Glomerular endothelial cell (primary cell): ENCODE data around the gene KRTAP5-5. TPM values are rescaled to one million over a fixed set of nuclear protein-coding genes. Genes with fewer than 3 reads are reported as not detected.
"Not testable (repeated sequence)": the region's sequence is repeated elsewhere in the genome, so short reads cannot be mapped to it uniquely, and the experiment has no call there.

Source experiments
- DNase-seq: peaks from one replicate; pipeline ENCODE4 v3.0.0-alpha.2; 2011; ENCODE audit warnings: low read depth, low spot score; ENCODE audit errors: extremely low read depth
- total RNA-seq: library from RNA; depleted of rRNA; stranded (reverse); fragments of >200 nt; gene quantifications from 2 replicates; pipeline ENCODE4 v1.2.3, GENCODE V29; 2015

Gene KRTAP5-5
- total RNA-seq, 1 donor from 2014 or later = not detected

GRCh38 chr11:1640076-1640946 is 10.7 kb downstream of the KRTAP5-5 start:
- DNase-seq = no peak

GRCh38 chr11:1641096-1641495 is 11.5 kb downstream of the KRTAP5-5 start:
- no peak for DNase-seq

- no peak for DNase-seq
These were observed 12.9 kb downstream of the KRTAP5-5 start for GRCh38 chr11:1642288-1643145.

GRCh38 chr11:1643146-1643690 is 13.6 kb downstream of the KRTAP5-5 start:
- no peak for DNase-seq

GRCh38 chr11:1644601-1645356 is 15.2 kb downstream of the KRTAP5-5 start:
- no peak for DNase-seq

GRCh38 chr11:1645357-1645821 is 15.8 kb downstream of the KRTAP5-5 start:
- no peak for DNase-seq

GRCh38 chr11:1646540-1646939 is 17.0 kb downstream of the KRTAP5-5 start:
- DNase-seq = not testable (repeated sequence)

GRCh38 chr11:1647901-1648652 is 18.5 kb downstream of the KRTAP5-5 start:
- DNase-seq = no peak

GRCh38 chr11:1648653-1649420 is 19.3 kb downstream of the KRTAP5-5 start:
- no peak for DNase-seq

GRCh38 chr11:1650034-1650917 is 20.7 kb downstream of the KRTAP5-5 start:
- DNase-seq = no peak

- no peak for DNase-seq
These were observed 21.3 kb downstream of the KRTAP5-5 start for GRCh38 chr11:1650918-1651262.

GRCh38 chr11:1651411-1651980 is 21.9 kb downstream of the KRTAP5-5 start:
- no peak for DNase-seq

- DNase-seq = no peak
These were observed 22.5 kb downstream of the KRTAP5-5 start for GRCh38 chr11:1652026-1652425.

- no peak for DNase-seq
These were observed 22.8 kb downstream of the KRTAP5-5 start for GRCh38 chr11:1652442-1652770.

GRCh38 chr11:1652771-1653540 is 23.4 kb downstream of the KRTAP5-5 start:
- no peak for DNase-seq

GRCh38 chr11:1653541-1654387 is 24.2 kb downstream of the KRTAP5-5 start:
- DNase-seq = no peak
